ENCODE data around the gene NAA30. TPM values are rescaled to one million over a fixed set of nuclear protein-coding genes. Genes with fewer than 3 reads are reported as not detected.

The NAA30 gene
- total RNA-seq, 2 experiments from 2014 or later: 12.3 to 12.5 TPM

GRCh38 chr14:57402173-57402852 is 11.9 kb downstream of the NAA30 start:
- no peaks in the 10 kb centered on the region for H3K9me3 Mint-ChIP-seq
- H3K27me3 Mint-ChIP-seq (ENCODE audit: low read depth): no peaks in the 10 kb centered on the region
- peaks cover 35% of the 10 kb centered on the region for H3K36me3 Mint-ChIP-seq (ENCODE audit: low read depth)
- CTCF ChIA-PET: no interaction called here
- intact Hi-C loops (cut with micrococcal nuclease): no loop called here
- H3K27ac Mint-ChIP-seq: no peak overlapping the region
- peaks cover 32% of the 10 kb centered on the region for H3K4me1 Mint-ChIP-seq (ENCODE audit: low read depth)
- no peak overlapping the region for H3K4me3 Mint-ChIP-seq
- no peak for DNase-seq

- Mint-ChIP-seq H3K9me3 (no peaks in the 10 kb centered on the region), H3K4me3 (no peak overlapping the region), H3K4me1 (ENCODE audit: low read depth) (peaks cover 36% of the 10 kb centered on the region), H3K27ac (no peak overlapping the region), H3K36me3 (ENCODE audit: low read depth) (peaks cover 38% of the 10 kb centered on the region), H3K27me3 (ENCODE audit: low read depth) (no peaks in the 10 kb centered on the region)
- DNase-seq: no peak
- intact Hi-C loops (cut with micrococcal nuclease): no loop called here
- CTCF ChIA-PET: no interaction called here
These were observed 13.1 kb downstream of the NAA30 start for GRCh38 chr14:57403521-57403864.

- Mint-ChIP-seq H3K27me3 (ENCODE audit: low read depth) (no peaks in the 10 kb centered on the region), H3K9me3 (no peaks in the 10 kb centered on the region), H3K36me3 (ENCODE audit: low read depth) (peaks cover 42% of the 10 kb centered on the region), H3K4me1 (ENCODE audit: low read depth) (peaks cover 31% of the 10 kb centered on the region), H3K27ac (no peak overlapping the region), H3K4me3 (no peak overlapping the region)
- no peak for DNase-seq
- intact Hi-C loops (cut with micrococcal nuclease): no loop called here
- CTCF ChIA-PET: interaction anchor here (0.6 kb wide), 1 partner anchor 82 kb away, joined by 3 read pairs; no protein-coding TSS in a partner anchor
These were observed 15.2 kb downstream of the NAA30 start for GRCh38 chr14:57405562-57405961.

GRCh38 chr14:57408037-57408436 is 17.7 kb downstream of the NAA30 start:
- H3K9me3 Mint-ChIP-seq: no peaks in the 10 kb centered on the region
- no peak for DNase-seq
- intact Hi-C loops (cut with micrococcal nuclease): no loop called here
- H3K36me3 Mint-ChIP-seq (ENCODE audit: low read depth): peaks cover 30% of the 10 kb centered on the region
- H3K4me1 Mint-ChIP-seq (ENCODE audit: low read depth): peaks cover 24% of the 10 kb centered on the region
- no peak overlapping the region for H3K27ac Mint-ChIP-seq
- no peaks in the 10 kb centered on the region for H3K27me3 Mint-ChIP-seq (ENCODE audit: low read depth)
- H3K4me3 Mint-ChIP-seq: no peak overlapping the region
- CTCF ChIA-PET: interaction anchor here (0.6 to 1.2 kb wide), 2 partner anchors 47 to 125 kb away, joined by 3 read pairs; no protein-coding TSS in a partner anchor

GRCh38 chr14:57408634-57409033 is 18.2 kb downstream of the NAA30 start:
- no peaks in the 10 kb centered on the region for H3K9me3 Mint-ChIP-seq
- no peaks in the 10 kb centered on the region for H3K27me3 Mint-ChIP-seq (ENCODE audit: low read depth)
- CTCF ChIA-PET: no interaction called here
- H3K4me1 Mint-ChIP-seq (ENCODE audit: low read depth): peaks cover 22% of the 10 kb centered on the region
- no peak overlapping the region for H3K4me3 Mint-ChIP-seq
- peaks cover 29% of the 10 kb centered on the region for H3K36me3 Mint-ChIP-seq (ENCODE audit: low read depth)
- intact Hi-C loops (cut with micrococcal nuclease): no loop called here
- DNase-seq: no peak
- no peak overlapping the region for H3K27ac Mint-ChIP-seq

- CTCF ChIA-PET: no interaction called here
- Mint-ChIP-seq H3K4me3 (no peak overlapping the region), H3K4me1 (ENCODE audit: low read depth) (peaks cover 9% of the 10 kb centered on the region), H3K27ac (no peak overlapping the region), H3K27me3 (ENCODE audit: low read depth) (no peaks in the 10 kb centered on the region), H3K9me3 (no peaks in the 10 kb centered on the region), H3K36me3 (ENCODE audit: low read depth) (peaks cover 17% of the 10 kb centered on the region)
- intact Hi-C loops (cut with micrococcal nuclease): no loop called here
- no peak for DNase-seq
These were observed 22.0 kb downstream of the NAA30 start for GRCh38 chr14:57412341-57412740.

GRCh38 chr14:57413849-57414248 is 23.5 kb downstream of the NAA30 start:
- DNase-seq: no peak
- Mint-ChIP-seq H3K27ac (no peak overlapping the region), H3K4me1 (ENCODE audit: low read depth) (peaks cover 5% of the 10 kb centered on the region), H3K36me3 (ENCODE audit: low read depth) (peaks cover 13% of the 10 kb centered on the region), H3K4me3 (no peak overlapping the region), H3K27me3 (ENCODE audit: low read depth) (no peaks in the 10 kb centered on the region), H3K9me3 (no peaks in the 10 kb centered on the region)
- intact Hi-C loops (cut with micrococcal nuclease): no loop called here
- CTCF ChIA-PET: no interaction called here

- no peaks in the 10 kb centered on the region for H3K9me3 Mint-ChIP-seq
- CTCF ChIA-PET: no interaction called here
- H3K27ac Mint-ChIP-seq: no peak overlapping the region
- DNase-seq: no peak
- H3K4me3 Mint-ChIP-seq: no peak overlapping the region
- H3K4me1 Mint-ChIP-seq (ENCODE audit: low read depth): peaks cover 4% of the 10 kb centered on the region
- H3K27me3 Mint-ChIP-seq (ENCODE audit: low read depth): no peaks in the 10 kb centered on the region
- peaks cover 2% of the 10 kb centered on the region for H3K36me3 Mint-ChIP-seq (ENCODE audit: low read depth)
- intact Hi-C loops (cut with micrococcal nuclease): no loop called here
These were observed 26.8 kb downstream of the NAA30 start for GRCh38 chr14:57417228-57417627.

- H3K4me3 Mint-ChIP-seq: no peak overlapping the region
- no peak overlapping the region for H3K27ac Mint-ChIP-seq
- intact Hi-C loops (cut with micrococcal nuclease): no loop called here
- no peaks in the 10 kb centered on the region for H3K4me1 Mint-ChIP-seq (ENCODE audit: low read depth)
- no peaks in the 10 kb centered on the region for H3K36me3 Mint-ChIP-seq (ENCODE audit: low read depth)
- no peaks in the 10 kb centered on the region for H3K9me3 Mint-ChIP-seq
- H3K27me3 Mint-ChIP-seq (ENCODE audit: low read depth): no peaks in the 10 kb centered on the region
- DNase-seq: no peak
- CTCF ChIA-PET: no interaction called here
These were observed 28.6 kb downstream of the NAA30 start for GRCh38 chr14:57418999-57419398.

GRCh38 chr14:57420033-57420432 is 29.6 kb downstream of the NAA30 start:
- H3K36me3 Mint-ChIP-seq (ENCODE audit: low read depth): no peaks in the 10 kb centered on the region
- CTCF ChIA-PET: no interaction called here
- H3K4me1 Mint-ChIP-seq (ENCODE audit: low read depth): no peaks in the 10 kb centered on the region
- DNase-seq: no peak
- H3K27me3 Mint-ChIP-seq (ENCODE audit: low read depth): no peaks in the 10 kb centered on the region
- no peak overlapping the region for H3K4me3 Mint-ChIP-seq
- no peak overlapping the region for H3K27ac Mint-ChIP-seq
- intact Hi-C loops (cut with micrococcal nuclease): no loop called here
- H3K9me3 Mint-ChIP-seq: no peaks in the 10 kb centered on the region

- intact Hi-C loops (cut with micrococcal nuclease): no loop called here
- no peak overlapping the region for H3K27ac Mint-ChIP-seq
- H3K4me3 Mint-ChIP-seq: no peak overlapping the region
- CTCF ChIA-PET: no interaction called here
- no peaks in the 10 kb centered on the region for H3K27me3 Mint-ChIP-seq (ENCODE audit: low read depth)
- H3K9me3 Mint-ChIP-seq: no peaks in the 10 kb centered on the region
- DNase-seq: no peak
- no peaks in the 10 kb centered on the region for H3K36me3 Mint-ChIP-seq (ENCODE audit: low read depth)
- H3K4me1 Mint-ChIP-seq (ENCODE audit: low read depth): no peaks in the 10 kb centered on the region
These were observed 30.6 kb downstream of the NAA30 start for GRCh38 chr14:57420986-57421385.

- Mint-ChIP-seq H3K27me3 (ENCODE audit: low read depth) (peaks cover 2% of the 10 kb centered on the region), H3K9me3 (peaks cover 2% of the 10 kb centered on the region), H3K4me3 (no peak overlapping the region), H3K4me1 (ENCODE audit: low read depth) (no peaks in the 10 kb centered on the region), H3K27ac (no peak overlapping the region), H3K36me3 (ENCODE audit: low read depth) (no peaks in the 10 kb centered on the region)
- intact Hi-C loops (cut with micrococcal nuclease): no loop called here
- no peak for DNase-seq
- CTCF ChIA-PET: no interaction called here
These were observed 45.5 kb downstream of the NAA30 start for GRCh38 chr14:57435923-57436322.

GRCh38 chr14:57461777-57462320 is 71.5 kb downstream of the NAA30 start:
- DNase-seq: no peak
- Mint-ChIP-seq H3K9me3 (no peaks in the 10 kb centered on the region), H3K4me3 (no peak overlapping the region), H3K4me1 (ENCODE audit: low read depth) (no peaks in the 10 kb centered on the region), H3K27ac (no peak overlapping the region), H3K27me3 (ENCODE audit: low read depth) (peaks cover 4% of the 10 kb centered on the region), H3K36me3 (ENCODE audit: low read depth) (no peaks in the 10 kb centered on the region)
- CTCF ChIA-PET: interaction anchor here (0.6 kb wide), 1 partner anchor 143 kb away, joined by 3 read pairs; no protein-coding TSS in a partner anchor
- intact Hi-C loops (cut with micrococcal nuclease): no loop called here

All from activated naive CD4-positive, alpha-beta T cell treated with anti-CD3 and anti-CD28 coated beads for 36 hours (primary cell).